Muscle of leg (tissue), 11 donors: ENCODE data around the gene HPSE2. TPM values are rescaled to one million over a fixed set of nuclear protein-coding genes. Genes with fewer than 3 reads are reported as not detected.

Source experiments
- DNase-seq: peaks from one replicate; pipeline ENCODE4 v3.0.0; 2013
- H3K27ac ChIP-seq: one replicate; pipeline ENCODE4 v1.5.1; 2013; ENCODE audit warnings: mild to moderate bottlenecking, low read length, control low read depth
- H3K27me3 ChIP-seq: one replicate; pipeline ENCODE4 v1.6.1; 2013; ENCODE audit warnings: low read length; ENCODE audit not compliant: control insufficient read depth, insufficient read depth
- H3K36me3 ChIP-seq: one replicate; pipeline ENCODE4 v1.6.1; 2013; ENCODE audit warnings: low read length; ENCODE audit not compliant: control insufficient read depth, insufficient read depth
- H3K4me1 ChIP-seq: one replicate; pipeline ENCODE4 v1.6.1; 2013; ENCODE audit warnings: low read length; ENCODE audit not compliant: control insufficient read depth, insufficient read depth
- H3K4me3 ChIP-seq: one replicate; pipeline ENCODE4 v1.5.1; 2013; ENCODE audit warnings: low read length, control low read depth
- H3K9me3 ChIP-seq: replicated peaks from 2 replicates; pipeline ENCODE4 v1.6.1; 2013; ENCODE audit warnings: low read depth, low read length; ENCODE audit not compliant: control insufficient read depth
- WGBS: methylation state at CpG from one replicate; pipeline ENCODE4 v1.1.5; 2013; ENCODE audit warnings: missing lambda C conversion rate; ENCODE audit not compliant: insufficient coverage; 5-methylcytosine and 5-hydroxymethylcytosine counted together
- polyA plus RNA-seq, 8 donors: library from polyadenylated mRNA; unstranded; fragments of 120-200 nt; gene quantifications; one replicate each; pipeline versions ENCODE4 v1.2.1 to v1.2.3, GENCODE V29; 2013; ENCODE audit warnings: inconsistent platforms in 1 of 8, low replicate concordance in 1 of 8; ENCODE audit not compliant: insufficient read length in 8 of 8, insufficient read depth in 1 of 8
- total RNA-seq: library from RNA; stranded (reverse); fragments of 120-200 nt; gene quantifications from one replicate; pipeline ENCODE4 v1.2.4, GENCODE V29; 2013

The HPSE2 gene
- total and polyA plus RNA-seq, 9 donors = 0.04 to 0.57 (median 0.13) TPM; not detected in 2

GRCh38 chr10:98925651-98926050 lies 310.0 kb downstream of the HPSE2 start:
- Histone ChIP-seq H3K4me3 (no peak overlapping the region), H3K9me3 (no peaks in the 10 kb centered on the region), H3K27me3 (peaks cover 10% of the 10 kb centered on the region), H3K36me3 (no peaks in the 10 kb centered on the region), H3K27ac (no peak overlapping the region), H3K4me1 (peaks cover 2% of the 10 kb centered on the region)
- peak; percentile 86 for DNase-seq
- no CpG with 5 or more reads among the region's 1 CpG for WGBS

- Histone ChIP-seq H3K4me1 (peaks cover 7% of the 10 kb centered on the region), H3K9me3 (no peaks in the 10 kb centered on the region), H3K27me3 (peaks cover 10% of the 10 kb centered on the region), H3K4me3 (no peak overlapping the region), H3K27ac (no peak overlapping the region), H3K36me3 (no peaks in the 10 kb centered on the region)
- no peak for DNase-seq
- WGBS = no CpG with 5 or more reads among the region's 1 CpG
Measured at GRCh38 chr10:98924526-98924925, 311.1 kb downstream of the HPSE2 start.

- no CpG with 5 or more reads among the region's 2 CpGs for WGBS
- peaks cover 7% of the 10 kb centered on the region for H3K4me1 ChIP-seq
- peak overlapping the region; percentile 72 for H3K27ac ChIP-seq
- H3K4me3 ChIP-seq = no peak overlapping the region
- no peaks in the 10 kb centered on the region for H3K36me3 ChIP-seq
- peak; percentile 57 for DNase-seq
- H3K9me3 ChIP-seq = no peaks in the 10 kb centered on the region
- H3K27me3 ChIP-seq = peaks cover 10% of the 10 kb centered on the region
Measured at GRCh38 chr10:98921316-98921715, 314.3 kb downstream of the HPSE2 start.

- Histone ChIP-seq H3K27ac (peak overlapping the region; percentile 72), H3K4me3 (no peak overlapping the region), H3K27me3 (peaks cover 10% of the 10 kb centered on the region), H3K4me1 (peaks cover 7% of the 10 kb centered on the region), H3K9me3 (no peaks in the 10 kb centered on the region), H3K36me3 (no peaks in the 10 kb centered on the region)
- 17% methylated on average over 1 of the region's 2 CpGs for WGBS
- peak; percentile 91 for DNase-seq
Measured at GRCh38 chr10:98920807-98921206, 314.8 kb downstream of the HPSE2 start.

GRCh38 chr10:98920360-98920759 lies 315.3 kb downstream of the HPSE2 start:
- Histone ChIP-seq H3K4me3 (no peak overlapping the region), H3K4me1 (peaks cover 7% of the 10 kb centered on the region), H3K27ac (peak overlapping the region; percentile 72), H3K36me3 (no peaks in the 10 kb centered on the region), H3K9me3 (no peaks in the 10 kb centered on the region), H3K27me3 (peaks cover 10% of the 10 kb centered on the region)
- DNase-seq = peak; percentile 50

- Histone ChIP-seq H3K27ac (peak overlapping the region; percentile 21), H3K27me3 (peaks cover 10% of the 10 kb centered on the region), H3K4me1 (peaks cover 7% of the 10 kb centered on the region), H3K9me3 (no peaks in the 10 kb centered on the region), H3K36me3 (no peaks in the 10 kb centered on the region), H3K4me3 (no peak overlapping the region)
- no peak for DNase-seq
- 56% methylated on average over 1 of the region's 2 CpGs for WGBS
Measured at GRCh38 chr10:98919899-98920298, 315.8 kb downstream of the HPSE2 start.

GRCh38 chr10:98917828-98918227 lies 317.8 kb downstream of the HPSE2 start:
- no CpG with 5 or more reads among the region's 2 CpGs for WGBS
- no peak overlapping the region for H3K27ac ChIP-seq
- H3K9me3 ChIP-seq = no peaks in the 10 kb centered on the region
- DNase-seq = no peak
- no peaks in the 10 kb centered on the region for H3K36me3 ChIP-seq
- peaks cover 2% of the 10 kb centered on the region for H3K27me3 ChIP-seq
- H3K4me1 ChIP-seq = peaks cover 7% of the 10 kb centered on the region
- H3K4me3 ChIP-seq = no peak overlapping the region

- Histone ChIP-seq H3K4me3 (no peak overlapping the region), H3K36me3 (no peaks in the 10 kb centered on the region), H3K9me3 (no peaks in the 10 kb centered on the region), H3K27me3 (no peaks in the 10 kb centered on the region), H3K27ac (no peak overlapping the region), H3K4me1 (peaks cover 7% of the 10 kb centered on the region)
- no CpG with 5 or more reads among the region's 1 CpG for WGBS
- DNase-seq = peak; percentile 8
Measured at GRCh38 chr10:98916526-98917125, 319.0 kb downstream of the HPSE2 start.

GRCh38 chr10:98915911-98916310 lies 319.7 kb downstream of the HPSE2 start:
- no peak overlapping the region for H3K27ac ChIP-seq
- DNase-seq = no peak
- H3K4me3 ChIP-seq = no peak overlapping the region
- H3K36me3 ChIP-seq = no peaks in the 10 kb centered on the region
- no peaks in the 10 kb centered on the region for H3K9me3 ChIP-seq
- peaks cover 7% of the 10 kb centered on the region for H3K4me1 ChIP-seq
- WGBS = no CpG with 5 or more reads among the region's 1 CpG
- H3K27me3 ChIP-seq = no peaks in the 10 kb centered on the region

GRCh38 chr10:98910546-98910945 lies 325.1 kb downstream of the HPSE2 start:
- WGBS = 60% methylated on average over 1 of the region's 3 CpGs
- Histone ChIP-seq H3K9me3 (no peaks in the 10 kb centered on the region), H3K36me3 (no peaks in the 10 kb centered on the region), H3K4me3 (no peak overlapping the region), H3K27ac (no peak overlapping the region), H3K27me3 (no peaks in the 10 kb centered on the region), H3K4me1 (no peaks in the 10 kb centered on the region)
- DNase-seq = no peak

GRCh38 chr10:98910048-98910447 lies 325.6 kb downstream of the HPSE2 start:
- H3K27ac ChIP-seq = no peak overlapping the region
- DNase-seq = no peak
- H3K36me3 ChIP-seq = no peaks in the 10 kb centered on the region
- H3K4me3 ChIP-seq = no peak overlapping the region
- no peaks in the 10 kb centered on the region for H3K9me3 ChIP-seq
- no peaks in the 10 kb centered on the region for H3K4me1 ChIP-seq
- H3K27me3 ChIP-seq = no peaks in the 10 kb centered on the region
